Mucosa of descending colon (tissue), 3 donors: ENCODE results near the gene PRDM15. TPM values are rescaled to one million over a fixed set of nuclear protein-coding genes. Genes with fewer than 3 reads are reported as not detected.
A peak's percentile ranks its signal among the peaks of the same experiment; 100 is the strongest.

ENCODE experiments used
- ATAC-seq: fragments of 200-7000 bp; cut with Tn5 transposase; one replicate; pipeline ENCODE4 v1.9.1; 2020; ENCODE audit warnings: mild to moderate bottlenecking, moderate library complexity
- DNase-seq, 3 donors: peaks; one replicate each; pipeline ENCODE4 v3.0.0-alpha.2; 2020
- H3K36me3 ChIP-seq: fragments of 200-600 bp; one replicate; pipeline ENCODE4 v1.8.0; 2021; ENCODE audit warnings: low read depth, mild to moderate bottlenecking
- H3K4me1 ChIP-seq: fragments of 200-600 bp; one replicate; pipeline ENCODE4 v1.8.0; 2021; ENCODE audit warnings: low read depth, mild to moderate bottlenecking
- H3K4me3 ChIP-seq: fragments of 200-600 bp; one replicate; pipeline ENCODE4 v1.8.0; 2021; ENCODE audit warnings: mild to moderate bottlenecking
- H3K9me3 ChIP-seq: fragments of 200-600 bp; one replicate; pipeline ENCODE4 v1.8.0; 2021; ENCODE audit warnings: mild to moderate bottlenecking
- intact Hi-C, 2 donors: fragments of 100-400 bp; cut with DNase I in 1 of 2; cut with micrococcal nuclease in 1 of 2; formaldehyde crosslinking; loops; one replicate each; pipeline versions ENCODE4 v1.11.0 to v1.11.1; 2022; cut with DNase I, micrococcal nuclease
- total RNA-seq, 3 donors: library from RNA; stranded (reverse); fragmentation: NEBNext Ultra II Directional in 2 of 3; extraction: Animal tissue kit (Norgen Biotek cat#: 25700) in 2 of 3; gene quantifications; one replicate each; pipeline versions ENCODE4 v1.2.1 to v1.2.4, GENCODE V29; 2021 to 2023
- TF ChIP-seq, protein P1 (sequence below): fragments of 200-600 bp; IDR thresholded peaks from one replicate; pipeline ENCODE4 v1.8.0; 2022; ENCODE audit warnings: antibody characterized with exemption, mild to moderate bottlenecking
- donor health status: DM: no; HTN: no; CAD: no; lungs with moderate emphysema.
- donor health status: DM: no; HTN: no; CAD: no.
- donor health status: DM: no; HTN: yes; CAD: no.

The PRDM15 gene
- total RNA-seq, 3 donors from 2014 or later, result 7.4 to 10.3 (median 8.3) TPM

DNA sequence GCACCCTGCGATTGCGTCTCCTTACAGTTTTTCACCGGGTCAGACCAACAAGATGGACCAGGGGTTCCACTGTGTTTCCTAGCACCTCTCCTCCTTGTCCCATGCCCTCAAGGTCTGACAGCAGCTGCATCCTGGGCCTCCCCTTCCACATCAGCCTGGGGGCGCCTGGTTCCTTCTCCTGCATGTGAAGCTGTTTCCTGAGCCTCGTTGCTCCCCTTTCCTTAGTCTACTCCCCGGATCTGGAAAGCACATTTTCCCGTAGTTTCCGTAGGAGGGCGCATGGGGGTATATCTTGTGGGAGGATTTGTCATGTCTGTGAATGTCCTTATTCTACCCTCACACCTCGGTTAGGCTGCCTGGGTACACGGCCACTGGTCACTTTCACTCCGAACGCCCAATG lies 6.1 kb downstream of the PRDM15 start:
- intact Hi-C loops, result no loop called here
- DNase-seq (no peak), ATAC-seq (no peak)
- no peak overlapping the region for H3K4me3 ChIP-seq
- H3K4me1 ChIP-seq, result peaks cover 7% of the 10 kb centered on the region
- H3K9me3 ChIP-seq, result no peaks in the 10 kb centered on the region
- no peaks in the 10 kb centered on the region for H3K36me3 ChIP-seq
- TF ChIP-seq, protein P1, sequence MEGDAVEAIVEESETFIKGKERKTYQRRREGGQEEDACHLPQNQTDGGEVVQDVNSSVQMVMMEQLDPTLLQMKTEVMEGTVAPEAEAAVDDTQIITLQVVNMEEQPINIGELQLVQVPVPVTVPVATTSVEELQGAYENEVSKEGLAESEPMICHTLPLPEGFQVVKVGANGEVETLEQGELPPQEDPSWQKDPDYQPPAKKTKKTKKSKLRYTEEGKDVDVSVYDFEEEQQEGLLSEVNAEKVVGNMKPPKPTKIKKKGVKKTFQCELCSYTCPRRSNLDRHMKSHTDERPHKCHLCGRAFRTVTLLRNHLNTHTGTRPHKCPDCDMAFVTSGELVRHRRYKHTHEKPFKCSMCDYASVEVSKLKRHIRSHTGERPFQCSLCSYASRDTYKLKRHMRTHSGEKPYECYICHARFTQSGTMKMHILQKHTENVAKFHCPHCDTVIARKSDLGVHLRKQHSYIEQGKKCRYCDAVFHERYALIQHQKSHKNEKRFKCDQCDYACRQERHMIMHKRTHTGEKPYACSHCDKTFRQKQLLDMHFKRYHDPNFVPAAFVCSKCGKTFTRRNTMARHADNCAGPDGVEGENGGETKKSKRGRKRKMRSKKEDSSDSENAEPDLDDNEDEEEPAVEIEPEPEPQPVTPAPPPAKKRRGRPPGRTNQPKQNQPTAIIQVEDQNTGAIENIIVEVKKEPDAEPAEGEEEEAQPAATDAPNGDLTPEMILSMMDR, result no peak

DNA sequence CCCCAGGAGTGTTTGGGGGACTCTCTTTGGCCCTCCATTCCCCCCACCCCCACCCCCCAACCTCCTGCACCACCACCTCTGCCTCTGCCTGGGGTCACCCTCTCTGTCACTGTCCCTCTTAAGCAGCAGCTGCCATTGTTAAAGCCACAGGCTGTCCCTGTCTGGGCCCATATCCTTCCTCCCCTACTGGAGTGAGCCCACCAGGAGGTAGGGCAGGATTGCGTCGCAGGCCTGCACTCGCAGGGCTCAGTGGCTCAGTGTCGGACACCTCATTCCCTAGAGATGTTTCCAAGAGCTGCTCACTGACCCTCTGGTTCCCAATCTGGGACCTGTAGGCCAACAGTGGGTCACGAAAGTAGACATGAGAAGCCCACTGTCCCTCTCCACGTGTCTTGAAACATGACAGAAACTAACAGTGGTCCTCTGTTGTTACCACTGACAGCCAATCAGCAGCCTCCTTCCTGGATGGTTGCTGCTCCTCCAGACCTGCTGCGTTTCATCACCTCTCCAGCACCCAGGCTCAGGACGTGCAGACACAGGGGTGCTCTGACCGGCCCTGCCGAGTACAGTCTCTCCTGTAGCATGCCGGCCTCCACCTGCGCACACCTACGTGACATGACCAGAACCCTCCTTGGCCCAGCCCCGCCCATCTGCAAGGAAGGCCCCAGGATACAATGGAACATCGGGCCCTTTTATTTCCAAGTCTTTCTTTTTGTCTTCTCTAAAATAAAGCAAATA lies 7.7 kb downstream of the PRDM15 start:
- DNase-seq, result no peak
- intact Hi-C loops, result no loop called here
- Histone ChIP-seq H3K36me3 (no peaks in the 10 kb centered on the region), H3K4me3 (no peak overlapping the region), H3K9me3 (no peaks in the 10 kb centered on the region), H3K4me1 (no peaks in the 10 kb centered on the region)
- TF ChIP-seq, protein P1, result no peak
- no peak for ATAC-seq

DNA sequence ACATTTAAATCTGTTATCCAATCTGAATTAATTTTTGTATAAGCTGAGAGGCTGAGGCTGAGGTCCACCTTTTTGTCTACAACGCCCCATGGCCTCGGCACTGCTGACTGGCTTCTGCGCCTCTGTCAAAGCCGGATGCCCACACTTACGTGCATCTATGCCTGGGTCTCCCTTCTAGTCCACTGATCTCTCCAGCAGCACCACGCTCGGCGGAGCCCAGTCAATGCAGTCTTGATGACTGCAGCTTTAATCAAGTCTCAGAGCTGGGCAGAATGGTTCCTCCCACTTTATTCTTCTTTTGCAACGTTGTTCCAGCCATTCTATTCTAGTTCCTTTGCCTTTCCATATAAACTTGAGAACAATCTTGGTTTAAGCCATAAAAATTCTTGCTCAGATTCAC lies 9.4 kb downstream of the PRDM15 start:
- Histone ChIP-seq H3K4me1 (no peaks in the 10 kb centered on the region), H3K9me3 (no peaks in the 10 kb centered on the region), H3K36me3 (no peaks in the 10 kb centered on the region), H3K4me3 (no peak overlapping the region)
- TF ChIP-seq, protein P1, result no peak
- no peak for DNase-seq
- intact Hi-C loops, result no loop called here
- no peak for ATAC-seq

DNA sequence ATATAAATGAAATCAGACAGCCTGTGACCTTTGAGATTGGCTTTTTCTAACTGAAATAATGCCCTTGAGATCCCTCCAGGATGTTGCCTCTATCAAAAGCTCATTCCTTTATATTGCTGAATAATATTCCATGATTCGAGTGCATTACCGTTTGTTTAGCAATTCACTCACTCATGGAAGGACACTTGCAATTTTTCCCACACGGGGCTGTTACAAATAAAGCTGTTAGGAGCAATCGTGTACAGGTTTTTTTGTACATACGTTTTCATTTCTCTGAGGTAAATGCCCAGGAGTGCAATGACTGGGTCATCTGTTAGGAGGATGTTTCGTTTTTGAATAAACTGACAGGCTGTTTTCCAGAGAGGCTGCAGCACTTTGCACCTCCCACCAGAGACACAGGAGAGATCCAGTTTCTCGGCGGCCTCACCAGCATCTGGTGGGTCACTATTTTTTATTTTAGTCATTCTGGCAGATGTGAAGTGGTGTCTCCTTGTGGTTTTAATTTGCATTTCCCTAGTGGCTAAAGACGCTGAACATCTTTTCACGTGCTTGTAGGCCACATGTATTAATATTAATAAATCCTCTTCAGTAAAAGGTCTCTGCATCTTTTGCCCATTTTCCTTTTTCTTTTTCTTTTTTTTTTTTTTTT lies 11.0 kb downstream of the PRDM15 start:
- TF ChIP-seq, protein P1, result no peak
- intact Hi-C loops, result no loop called here
- H3K36me3 ChIP-seq, result no peaks in the 10 kb centered on the region
- no peak for DNase-seq
- ATAC-seq, result peak; percentile 19
- H3K9me3 ChIP-seq, result no peaks in the 10 kb centered on the region
- no peak overlapping the region for H3K4me3 ChIP-seq
- H3K4me1 ChIP-seq, result no peaks in the 10 kb centered on the region

DNA sequence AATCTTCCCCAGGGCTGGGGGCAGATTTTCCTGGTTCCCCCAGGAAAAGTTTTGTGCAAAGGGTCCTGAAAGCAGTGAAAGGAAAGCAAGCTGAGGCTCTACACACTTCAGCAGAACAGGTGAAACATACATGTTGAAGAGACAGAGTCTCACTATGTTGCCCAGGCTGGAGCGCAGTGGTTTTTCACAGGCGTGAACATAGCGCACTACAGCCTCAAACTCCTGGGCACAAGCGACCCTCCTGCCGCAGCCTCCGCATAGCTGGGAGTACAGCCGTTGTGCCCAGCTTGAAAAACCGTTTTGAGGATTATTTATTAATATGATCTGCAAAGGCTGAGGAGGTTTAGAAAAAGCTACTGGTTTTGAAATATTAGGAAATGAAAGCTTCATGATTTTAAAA lies 11.8 kb downstream of the PRDM15 start:
- no peak for DNase-seq
- no peak for ATAC-seq

More for the DNA sequence above, 11.8 kb downstream of the PRDM15 start:
- TF ChIP-seq, protein P1, result no peak
- intact Hi-C loops, result no loop called here
- Histone ChIP-seq H3K9me3 (no peaks in the 10 kb centered on the region), H3K36me3 (no peaks in the 10 kb centered on the region), H3K4me3 (no peak overlapping the region), H3K4me1 (no peaks in the 10 kb centered on the region)
